Measurements from ENCODE around the gene PCDH9.

Gene PCDH9, protein sequence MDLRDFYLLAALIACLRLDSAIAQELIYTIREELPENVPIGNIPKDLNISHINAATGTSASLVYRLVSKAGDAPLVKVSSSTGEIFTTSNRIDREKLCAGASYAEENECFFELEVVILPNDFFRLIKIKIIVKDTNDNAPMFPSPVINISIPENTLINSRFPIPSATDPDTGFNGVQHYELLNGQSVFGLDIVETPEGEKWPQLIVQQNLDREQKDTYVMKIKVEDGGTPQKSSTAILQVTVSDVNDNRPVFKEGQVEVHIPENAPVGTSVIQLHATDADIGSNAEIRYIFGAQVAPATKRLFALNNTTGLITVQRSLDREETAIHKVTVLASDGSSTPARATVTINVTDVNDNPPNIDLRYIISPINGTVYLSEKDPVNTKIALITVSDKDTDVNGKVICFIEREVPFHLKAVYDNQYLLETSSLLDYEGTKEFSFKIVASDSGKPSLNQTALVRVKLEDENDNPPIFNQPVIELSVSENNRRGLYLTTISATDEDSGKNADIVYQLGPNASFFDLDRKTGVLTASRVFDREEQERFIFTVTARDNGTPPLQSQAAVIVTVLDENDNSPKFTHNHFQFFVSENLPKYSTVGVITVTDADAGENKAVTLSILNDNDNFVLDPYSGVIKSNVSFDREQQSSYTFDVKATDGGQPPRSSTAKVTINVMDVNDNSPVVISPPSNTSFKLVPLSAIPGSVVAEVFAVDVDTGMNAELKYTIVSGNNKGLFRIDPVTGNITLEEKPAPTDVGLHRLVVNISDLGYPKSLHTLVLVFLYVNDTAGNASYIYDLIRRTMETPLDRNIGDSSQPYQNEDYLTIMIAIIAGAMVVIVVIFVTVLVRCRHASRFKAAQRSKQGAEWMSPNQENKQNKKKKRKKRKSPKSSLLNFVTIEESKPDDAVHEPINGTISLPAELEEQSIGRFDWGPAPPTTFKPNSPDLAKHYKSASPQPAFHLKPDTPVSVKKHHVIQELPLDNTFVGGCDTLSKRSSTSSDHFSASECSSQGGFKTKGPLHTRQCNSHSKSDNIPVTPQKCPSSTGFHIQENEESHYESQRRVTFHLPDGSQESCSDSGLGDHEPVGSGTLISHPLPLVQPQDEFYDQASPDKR (N-terminal part only)

GRCh38 chr13:67229481-67230403 lies at the start of gene PCDH9:
PCDH9 (minus strand) TSS chr13:67230336; CDS start chr13:67228440, 1,896 bp downstream.
- peak; percentile 1 for DNase-seq

DNA sequence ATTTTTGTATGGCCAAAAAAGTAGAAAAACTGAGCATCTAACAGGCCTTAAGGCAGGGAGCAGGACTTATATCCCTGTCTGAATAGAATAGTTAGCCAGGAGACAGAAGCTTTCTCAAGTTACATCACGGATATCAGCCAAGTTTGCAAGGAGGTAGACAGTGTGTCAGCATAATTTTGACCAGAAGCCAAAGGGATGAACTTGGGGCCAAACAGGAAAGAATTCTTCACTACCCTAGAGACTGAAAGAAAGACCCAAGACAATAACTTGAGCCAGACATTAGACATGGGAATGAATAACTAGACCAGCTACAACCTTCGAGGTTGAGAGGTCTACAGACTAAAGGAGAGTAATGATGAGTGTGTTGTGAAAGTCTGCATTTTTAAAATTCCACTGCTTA lies 48.1 kb upstream of the PCDH9 start:
- DNase-seq = no peak

GRCh38 chr13:67277581-67277980 lies 47.4 kb upstream of the PCDH9 start:
- no peak for DNase-seq

- no peak for DNase-seq
These were observed 45.3 kb upstream of the PCDH9 start for GRCh38 chr13:67275351-67275960.

DNA sequence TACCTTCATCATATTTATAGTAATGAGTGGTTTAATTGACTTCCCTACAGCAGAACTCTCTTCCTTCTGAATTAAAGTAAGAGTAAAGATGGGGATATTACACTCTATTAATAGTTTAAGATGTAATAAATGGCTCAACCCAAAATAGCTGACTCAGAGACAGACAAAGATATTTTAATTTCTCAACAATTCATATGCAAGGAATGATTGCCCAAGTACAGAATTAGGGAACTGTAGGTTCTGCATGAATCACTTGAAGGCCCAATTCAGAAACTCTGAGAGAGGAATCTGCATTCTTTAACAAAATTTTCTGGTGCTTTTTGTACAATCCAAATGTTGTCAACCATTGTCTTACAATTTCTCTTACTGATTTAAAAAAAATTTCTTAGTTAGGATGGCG lies 42.9 kb upstream of the PCDH9 start:
- no peak for DNase-seq

DNA sequence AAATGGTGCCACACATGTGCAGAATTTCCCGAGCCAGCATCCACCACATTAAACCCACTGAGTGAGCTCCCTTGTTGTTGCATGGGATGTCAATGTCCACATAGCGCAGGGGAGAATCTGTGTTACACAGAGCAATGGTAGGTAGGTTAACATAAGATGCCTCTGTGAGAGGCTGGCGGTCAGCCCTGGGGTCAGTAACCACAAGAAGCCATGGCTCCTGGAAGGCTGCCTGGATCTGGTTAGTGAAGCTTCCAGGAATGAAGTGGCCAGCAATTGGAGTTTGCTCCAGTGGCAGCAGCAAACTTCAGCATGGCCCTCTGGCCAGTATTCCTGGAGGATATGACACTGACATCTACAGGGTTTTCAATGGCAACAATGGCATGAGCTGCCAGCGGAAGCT lies 37.0 kb upstream of the PCDH9 start:
- no peak for DNase-seq

GRCh38 chr13:67259208-67259607 lies 29.1 kb upstream of the PCDH9 start:
- no peak for DNase-seq

DNA sequence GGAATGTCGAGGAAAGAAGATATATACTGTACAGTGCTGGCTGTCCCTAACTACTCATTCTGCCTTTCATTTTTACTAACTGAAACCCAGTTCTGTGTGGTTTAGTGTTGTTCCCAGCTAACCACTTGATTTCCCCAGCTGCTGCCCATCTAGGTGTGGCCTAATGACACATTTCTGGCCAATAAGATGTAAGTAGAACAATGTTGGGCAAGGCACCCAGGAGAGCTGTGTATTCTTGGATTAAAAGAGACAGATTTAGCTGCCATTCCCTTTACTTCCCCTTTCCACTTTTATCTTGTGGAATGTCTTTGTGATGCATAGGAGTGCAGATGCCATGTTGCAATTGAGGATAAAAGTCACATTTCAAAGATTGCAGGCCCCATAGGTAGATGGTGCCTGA lies 28.3 kb upstream of the PCDH9 start:
- DNase-seq = no peak

- DNase-seq = no peak
These were observed 8.7 kb upstream of the PCDH9 start for GRCh38 chr13:67238861-67239260.

DNA sequence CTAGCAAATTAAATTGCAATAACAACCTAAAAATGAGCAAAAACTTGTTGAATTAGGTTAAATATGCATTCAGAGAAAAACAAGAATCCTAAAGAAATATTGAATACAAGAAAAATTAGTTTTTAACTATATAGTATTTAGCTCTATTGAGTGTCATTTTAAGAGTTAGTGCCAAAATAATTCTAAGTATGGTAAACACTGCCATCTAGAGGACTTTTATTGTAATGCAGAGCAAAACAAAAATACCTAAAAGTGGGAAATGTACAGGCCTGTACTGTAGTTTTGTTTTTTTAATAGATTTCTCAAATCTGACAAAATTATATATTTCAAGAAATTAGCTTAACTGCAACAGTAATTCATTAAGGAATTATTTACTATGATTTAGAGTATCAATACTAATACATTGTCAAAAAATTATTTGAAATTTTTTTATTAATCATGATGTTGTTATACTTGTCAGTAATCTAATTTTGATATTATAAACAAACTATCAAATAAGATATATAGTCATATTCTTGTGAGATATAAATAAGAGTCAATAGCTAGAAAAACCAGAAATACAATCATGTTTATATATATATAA lies 8.2 kb upstream of the PCDH9 start:
- no peak for DNase-seq

DNA sequence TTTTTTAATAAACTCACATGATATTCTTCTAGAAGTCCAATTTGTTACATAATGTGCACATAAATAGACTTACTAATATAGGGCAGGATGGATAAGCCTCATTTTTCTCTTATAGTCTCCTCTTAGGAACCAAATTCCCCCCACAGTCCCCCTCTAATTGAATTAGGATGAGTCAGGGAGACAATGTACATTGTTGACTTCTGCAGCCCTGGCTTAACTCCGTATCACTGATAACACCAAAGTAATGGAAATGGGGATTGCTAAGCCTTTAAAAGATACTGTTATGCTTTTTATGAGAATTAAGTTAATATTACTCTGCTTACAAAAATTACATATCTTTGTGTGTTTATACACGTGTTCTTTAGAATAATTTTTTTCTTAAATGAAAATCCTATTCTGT lies 5.1 kb upstream of the PCDH9 start:
- DNase-seq = no peak

DNA sequence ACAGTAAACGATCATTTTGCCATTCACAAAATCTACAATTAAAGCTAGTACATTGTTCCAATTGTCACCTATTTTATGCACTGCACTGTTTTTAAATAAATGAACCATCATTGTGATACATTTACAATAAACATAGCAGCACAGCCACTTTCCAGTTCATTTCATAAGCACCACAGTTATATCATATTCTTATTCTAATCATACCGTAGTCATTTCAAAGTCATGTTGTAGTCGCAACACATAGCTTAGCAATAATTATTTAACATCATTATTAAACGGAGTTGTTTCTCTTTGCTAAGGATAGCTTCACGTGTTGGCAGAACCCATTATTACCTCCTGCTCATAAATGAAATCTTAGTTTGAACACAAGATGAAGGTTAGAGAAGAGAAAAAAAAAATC lies 2.2 kb upstream of the PCDH9 start:
- no peak for DNase-seq

- no peak for DNase-seq
These were observed 1.3 kb upstream of the PCDH9 start for GRCh38 chr13:67231289-67232000.

DNA sequence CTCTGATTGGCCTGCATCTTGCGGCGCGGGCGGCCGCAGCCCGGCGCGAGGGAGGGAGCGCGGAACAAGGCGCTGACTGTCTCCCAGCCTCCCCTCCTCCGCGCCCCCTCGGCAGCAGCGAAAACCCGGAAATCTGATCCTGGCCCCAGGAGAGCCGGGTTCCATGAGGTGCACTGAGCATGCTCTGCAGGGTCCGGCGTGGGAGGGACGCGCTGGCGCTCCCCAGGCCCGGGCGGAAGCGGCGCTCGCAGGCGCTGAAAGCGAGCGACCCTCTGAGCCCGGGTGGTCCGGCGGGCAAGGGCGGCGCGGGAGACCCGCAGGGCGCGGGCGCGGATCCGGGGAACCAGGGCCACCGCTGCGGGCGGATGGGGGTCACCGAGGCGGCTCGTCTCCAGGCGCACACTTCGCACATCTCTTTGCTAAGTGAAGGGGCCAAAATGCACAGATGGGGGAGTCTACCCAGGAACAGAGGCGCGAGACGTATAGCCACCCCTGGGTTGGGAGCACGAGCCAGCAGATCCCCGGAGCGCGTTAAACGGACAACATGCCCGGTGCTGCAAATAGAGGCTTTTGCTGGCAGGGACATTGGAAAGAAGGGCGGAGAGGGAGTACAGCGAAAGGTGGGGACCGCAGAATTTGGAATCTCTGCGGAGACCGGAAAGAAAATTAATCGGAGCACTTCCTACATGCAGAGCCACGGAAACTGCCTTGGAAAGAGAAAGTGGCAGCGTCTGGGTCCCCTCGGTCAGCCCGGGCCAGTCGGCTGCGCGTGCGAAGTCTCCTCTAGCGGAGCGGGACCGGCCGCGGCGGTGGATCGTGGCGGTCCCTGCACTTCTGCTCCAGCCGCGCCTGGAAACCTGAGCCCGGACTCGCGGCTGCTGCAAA lies 510 bp upstream of the PCDH9 start:
- peak; percentile 89 for DNase-seq

DNA sequence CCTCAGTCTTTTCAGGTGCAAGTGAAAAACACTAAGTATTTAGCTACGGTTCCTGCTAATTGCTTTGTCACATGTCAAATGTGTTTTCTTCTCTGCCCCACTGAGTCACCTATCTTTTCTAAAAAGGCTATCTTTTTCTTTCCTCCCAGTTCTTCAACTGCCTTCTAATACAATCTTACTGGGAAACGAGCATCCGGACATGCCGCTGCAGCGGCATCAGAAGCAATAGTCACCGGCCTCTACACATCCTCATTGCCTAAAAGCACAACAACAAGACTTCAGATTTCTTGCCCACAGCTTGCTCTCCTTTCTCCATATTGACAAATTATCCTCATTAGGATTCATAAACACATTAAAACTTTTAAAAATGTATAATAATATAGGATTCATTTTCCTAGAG lies 1.2 kb downstream of the PCDH9 start:
- no peak for DNase-seq

GRCh38 chr13:67228031-67228430 lies 2.1 kb downstream of the PCDH9 start:
- DNase-seq = no peak

GRCh38 chr13:67227131-67227983 lies 2.8 kb downstream of the PCDH9 start:
- no peak for DNase-seq

DNA sequence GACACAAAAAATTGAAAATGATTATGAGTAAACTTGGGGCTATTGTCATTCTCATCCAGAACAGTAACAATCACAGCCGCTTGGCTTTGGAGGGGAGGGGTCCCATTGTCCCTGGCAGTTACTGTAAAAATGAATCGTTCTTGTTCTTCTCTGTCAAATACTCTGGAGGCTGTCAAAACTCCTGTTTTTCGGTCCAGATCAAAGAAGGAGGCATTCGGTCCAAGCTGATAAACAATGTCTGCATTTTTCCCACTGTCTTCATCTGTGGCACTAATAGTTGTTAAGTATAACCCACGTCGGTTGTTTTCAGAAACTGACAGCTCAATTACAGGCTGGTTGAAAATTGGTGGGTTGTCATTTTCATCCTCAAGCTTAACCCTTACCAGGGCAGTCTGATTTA lies 3.4 kb downstream of the PCDH9 start:
- no peak for DNase-seq

Measured in stimulated activated CD4-positive, alpha-beta T cell treated with anti-CD3 and anti-CD28 coated beads, Interleukin-1b, Interleukin-23, amount 100 ng/mL, for 48 hours (primary cell).